Neural progenitor cell (in vitro differentiated cells): ENCODE data around the gene SPATA25.

Experiments
- CTCF ChIP-seq: fragments of 200-600 bp; sonication (generic); IDR thresholded peaks from 2 replicates; pipeline ENCODE4 v1.5.1; 2017; ENCODE audit warnings: antibody characterized with exemption, mild to moderate bottlenecking
- EZH2 ChIP-seq: fragments of 200-600 bp; sonication (generic); IDR thresholded peaks from 2 replicates; pipeline ENCODE4 v1.6.1; 2017; ENCODE audit warnings: antibody characterized with exemption, mild to moderate bottlenecking, moderate library complexity

- no peak for TF ChIP-seq EZH2
- no peak for TF ChIP-seq CTCF
Observed at GRCh38 chr20:45890985-45891983, 3.9 kb upstream of the SPATA25 start, which contains the start of the genes CTSA and NEURL2.
